Measurements from ENCODE around the gene NEMP2.
"Not testable (repeated sequence)": the region's sequence is repeated elsewhere in the genome, so short reads cannot be mapped to it uniquely, and the experiment has no call there.

Gene NEMP2

GRCh38 chr2:190505696-190506095 lies 28.8 kb downstream of the NEMP2 start:
- Histone ChIP-seq H3K4me1 (ENCODE audit: control insufficient read depth, insufficient read depth, low read length, unreplicated experiment) (peaks cover 6% of the 10 kb centered on the region), H3K36me3 (ENCODE audit: insufficient read depth, low read length) (no peaks in the 10 kb centered on the region), H2AFZ (ENCODE audit: low read length, unreplicated experiment) (no peak overlapping the region), H3K27me3 (ENCODE audit: insufficient read depth, low read length) (no peaks in the 10 kb centered on the region), H3K4me3 (ENCODE audit: low read depth, low read length) (no peak overlapping the region), H3K27ac (ENCODE audit: low read depth, low read length) (no peak overlapping the region), H3K79me2 (ENCODE audit: control insufficient read depth, insufficient read depth, low read length, unreplicated experiment) (no peaks in the 10 kb centered on the region)

GRCh38 chr2:190504912-190505311 lies 29.6 kb downstream of the NEMP2 start:
- Histone ChIP-seq H3K36me3 (ENCODE audit: insufficient read depth, low read length) (no peaks in the 10 kb centered on the region), H3K4me3 (ENCODE audit: low read depth, low read length) (no peak overlapping the region), H3K4me1 (ENCODE audit: control insufficient read depth, insufficient read depth, low read length, unreplicated experiment) (peaks cover 6% of the 10 kb centered on the region), H3K27ac (ENCODE audit: low read depth, low read length) (no peak overlapping the region), H2AFZ (ENCODE audit: low read length, unreplicated experiment) (no peak overlapping the region), H3K27me3 (ENCODE audit: insufficient read depth, low read length) (no peaks in the 10 kb centered on the region), H3K79me2 (ENCODE audit: control insufficient read depth, insufficient read depth, low read length, unreplicated experiment) (no peaks in the 10 kb centered on the region)

GRCh38 chr2:190503088-190503487 lies 31.4 kb downstream of the NEMP2 start:
- Histone ChIP-seq H3K4me1 (ENCODE audit: control insufficient read depth, insufficient read depth, low read length, unreplicated experiment) (peaks cover 6% of the 10 kb centered on the region), H3K36me3 (ENCODE audit: insufficient read depth, low read length) (no peaks in the 10 kb centered on the region), H3K4me3 (ENCODE audit: low read depth, low read length) (no peak overlapping the region), H3K27me3 (ENCODE audit: insufficient read depth, low read length) (no peaks in the 10 kb centered on the region), H3K79me2 (ENCODE audit: control insufficient read depth, insufficient read depth, low read length, unreplicated experiment) (no peaks in the 10 kb centered on the region), H3K27ac (ENCODE audit: low read depth, low read length) (no peak overlapping the region), H2AFZ (ENCODE audit: low read length, unreplicated experiment) (no peak overlapping the region)

GRCh38 chr2:190501702-190502407 lies 32.7 kb downstream of the NEMP2 start:
- Histone ChIP-seq H3K4me1 (ENCODE audit: control insufficient read depth, insufficient read depth, low read length, unreplicated experiment) (peaks cover 6% of the 10 kb centered on the region), H3K27ac (ENCODE audit: low read depth, low read length) (no peak overlapping the region), H2AFZ (ENCODE audit: low read length, unreplicated experiment) (no peak overlapping the region), H3K27me3 (ENCODE audit: insufficient read depth, low read length) (no peaks in the 10 kb centered on the region), H3K36me3 (ENCODE audit: insufficient read depth, low read length) (no peaks in the 10 kb centered on the region), H3K79me2 (ENCODE audit: control insufficient read depth, insufficient read depth, low read length, unreplicated experiment) (no peaks in the 10 kb centered on the region), H3K4me3 (ENCODE audit: low read depth, low read length) (no peak overlapping the region)

GRCh38 chr2:190501231-190501630 lies 33.3 kb downstream of the NEMP2 start:
- H3K79me2 ChIP-seq (ENCODE audit: control insufficient read depth, insufficient read depth, low read length, unreplicated experiment), result no peaks in the 10 kb centered on the region
- no peak overlapping the region for H2AFZ ChIP-seq (ENCODE audit: low read length, unreplicated experiment)
- no peaks in the 10 kb centered on the region for H3K27me3 ChIP-seq (ENCODE audit: insufficient read depth, low read length)
- no peak overlapping the region for H3K4me3 ChIP-seq (ENCODE audit: low read depth, low read length)
- no peak overlapping the region for H3K27ac ChIP-seq (ENCODE audit: low read depth, low read length)
- H3K4me1 ChIP-seq (ENCODE audit: control insufficient read depth, insufficient read depth, low read length, unreplicated experiment), result peaks cover 6% of the 10 kb centered on the region
- H3K36me3 ChIP-seq (ENCODE audit: insufficient read depth, low read length), result no peaks in the 10 kb centered on the region

GRCh38 chr2:190500054-190500502 lies 34.4 kb downstream of the NEMP2 start:
- Histone ChIP-seq H3K4me1 (ENCODE audit: control insufficient read depth, insufficient read depth, low read length, unreplicated experiment) (peaks cover 6% of the 10 kb centered on the region), H3K27ac (ENCODE audit: low read depth, low read length) (no peak overlapping the region), H3K27me3 (ENCODE audit: insufficient read depth, low read length) (no peaks in the 10 kb centered on the region), H2AFZ (ENCODE audit: low read length, unreplicated experiment) (no peak overlapping the region), H3K36me3 (ENCODE audit: insufficient read depth, low read length) (no peaks in the 10 kb centered on the region), H3K4me3 (ENCODE audit: low read depth, low read length) (no peak overlapping the region), H3K79me2 (ENCODE audit: control insufficient read depth, insufficient read depth, low read length, unreplicated experiment) (no peaks in the 10 kb centered on the region)

GRCh38 chr2:190499273-190499672 lies 35.2 kb downstream of the NEMP2 start:
- Histone ChIP-seq H3K79me2 (ENCODE audit: control insufficient read depth, insufficient read depth, low read length, unreplicated experiment) (no peaks in the 10 kb centered on the region), H3K4me1 (ENCODE audit: control insufficient read depth, insufficient read depth, low read length, unreplicated experiment) (peaks cover 6% of the 10 kb centered on the region), H2AFZ (ENCODE audit: low read length, unreplicated experiment) (no peak overlapping the region), H3K27me3 (ENCODE audit: insufficient read depth, low read length) (no peaks in the 10 kb centered on the region), H3K27ac (ENCODE audit: low read depth, low read length) (no peak overlapping the region), H3K36me3 (ENCODE audit: insufficient read depth, low read length) (no peaks in the 10 kb centered on the region), H3K4me3 (ENCODE audit: low read depth, low read length) (no peak overlapping the region)

GRCh38 chr2:190497428-190497827 lies 37.1 kb downstream of the NEMP2 start:
- Histone ChIP-seq H3K79me2 (ENCODE audit: control insufficient read depth, insufficient read depth, low read length, unreplicated experiment) (no peaks in the 10 kb centered on the region), H3K4me1 (ENCODE audit: control insufficient read depth, insufficient read depth, low read length, unreplicated experiment) (peaks cover 6% of the 10 kb centered on the region), H3K27ac (ENCODE audit: low read depth, low read length) (no peak overlapping the region), H3K27me3 (ENCODE audit: insufficient read depth, low read length) (no peaks in the 10 kb centered on the region), H2AFZ (ENCODE audit: low read length, unreplicated experiment) (no peak overlapping the region), H3K4me3 (ENCODE audit: low read depth, low read length) (no peak overlapping the region), H3K36me3 (ENCODE audit: insufficient read depth, low read length) (no peaks in the 10 kb centered on the region)

GRCh38 chr2:190494600-190495227 lies 39.8 kb downstream of the NEMP2 start:
- not testable (repeated sequence) for H3K27me3 ChIP-seq (ENCODE audit: insufficient read depth, low read length); H3K27ac ChIP-seq (ENCODE audit: low read depth, low read length); H3K79me2 ChIP-seq (ENCODE audit: control insufficient read depth, insufficient read depth, low read length, unreplicated experiment); H2AFZ ChIP-seq (ENCODE audit: low read length, unreplicated experiment); H3K36me3 ChIP-seq (ENCODE audit: insufficient read depth, low read length); H3K4me3 ChIP-seq (ENCODE audit: low read depth, low read length); H3K4me1 ChIP-seq (ENCODE audit: control insufficient read depth, insufficient read depth, low read length, unreplicated experiment)

GRCh38 chr2:190493095-190493494 lies 41.4 kb downstream of the NEMP2 start:
- Histone ChIP-seq H3K27me3 (ENCODE audit: insufficient read depth, low read length) (no peaks in the 10 kb centered on the region), H3K4me3 (ENCODE audit: low read depth, low read length) (no peak overlapping the region), H3K79me2 (ENCODE audit: control insufficient read depth, insufficient read depth, low read length, unreplicated experiment) (no peaks in the 10 kb centered on the region), H3K27ac (ENCODE audit: low read depth, low read length) (no peak overlapping the region), H3K36me3 (ENCODE audit: insufficient read depth, low read length) (no peaks in the 10 kb centered on the region), H3K4me1 (ENCODE audit: control insufficient read depth, insufficient read depth, low read length, unreplicated experiment) (no peaks in the 10 kb centered on the region), H2AFZ (ENCODE audit: low read length, unreplicated experiment) (no peak overlapping the region)

GRCh38 chr2:190490502-190490901 lies 44.0 kb downstream of the NEMP2 start:
- no peaks in the 10 kb centered on the region for H3K36me3 ChIP-seq (ENCODE audit: insufficient read depth, low read length)
- H2AFZ ChIP-seq (ENCODE audit: low read length, unreplicated experiment), result no peak overlapping the region
- H3K27me3 ChIP-seq (ENCODE audit: insufficient read depth, low read length), result no peaks in the 10 kb centered on the region
- no peaks in the 10 kb centered on the region for H3K4me1 ChIP-seq (ENCODE audit: control insufficient read depth, insufficient read depth, low read length, unreplicated experiment)
- no peaks in the 10 kb centered on the region for H3K79me2 ChIP-seq (ENCODE audit: control insufficient read depth, insufficient read depth, low read length, unreplicated experiment)
- H3K4me3 ChIP-seq (ENCODE audit: low read depth, low read length), result no peak overlapping the region
- H3K27ac ChIP-seq (ENCODE audit: low read depth, low read length), result no peak overlapping the region
